Panc1 (cell line): ENCODE results near the gene ZRANB1. TPM values are rescaled to one million over a fixed set of nuclear protein-coding genes. Genes with fewer than 3 reads are reported as not detected.
"Not testable (repeated sequence)": the region's sequence is repeated elsewhere in the genome, so short reads cannot be mapped to it uniquely, and the experiment has no call there.

Experiments
- ATAC-seq: fragments of 200-7000 bp; cut with Tn5 transposase; 2 replicates; pipeline ENCODE4 v1.9.1; 2020; ENCODE audit warnings: mild to moderate bottlenecking, moderate library complexity
- BruUV-seq: library from RNA; stranded (reverse); fragments of 400-500 nt; replicated peaks from 2 replicates; lab custom pipeline; 2021; lab: Mats Ljungman, UMichigan
- CTCF ChIA-PET: fragments of 300-600 bp; sonication (Branson Sonifier 250); formaldehyde crosslinking; loops from one replicate; lab custom pipeline; 2022; ENCODE audit warnings: antibody characterized with exemption; lab: Charles Lee
- POLR2A ChIA-PET: fragments of 300-600 bp; sonication (Branson Sonifier 250); formaldehyde crosslinking; loops from one replicate; lab custom pipeline; 2022; ENCODE audit warnings: antibody characterized with exemption; lab: Charles Lee
- DNase-seq: peaks from one replicate; pipeline ENCODE4 v3.0.0-alpha.2; 2010; ENCODE audit warnings: low read depth, low spot score
- H3K27ac ChIP-seq: 2 replicates; pipeline ENCODE4 v1.5.1; 2011; ENCODE audit warnings: mild to moderate bottlenecking, low read length, inconsistent platforms
- H3K27me3 ChIP-seq: fragments of 200-500 bp; sonication (Bioruptor generic); 2 replicates; pipeline ENCODE4 v1.6.0; 2014; ENCODE audit warnings: low read length, inconsistent platforms; ENCODE audit not compliant: control insufficient read depth, insufficient read depth
- H3K36me3 ChIP-seq: fragments of 200-500 bp; sonication (Bioruptor generic); 2 replicates; pipeline ENCODE4 v1.5.1; 2014; ENCODE audit warnings: inconsistent platforms, mild to moderate bottlenecking, low read length, moderate library complexity; ENCODE audit not compliant: control insufficient read depth, insufficient read depth
- H3K4me1 ChIP-seq: 2 replicates; pipeline ENCODE4 v1.5.1; 2011; ENCODE audit warnings: inconsistent platforms, mild to moderate bottlenecking, low read length, moderate library complexity; ENCODE audit not compliant: control insufficient read depth, insufficient read depth
- H3K4me3 ChIP-seq, 2 experiments: 2 replicates each; pipeline ENCODE4 v1.5.1; 2011 to 2012; ENCODE audit warnings: low read depth in 2 of 2, low read length in 2 of 2, mild to moderate bottlenecking in 2 of 2, inconsistent platforms in 1 of 2, moderate library complexity in 1 of 2
- H3K9me3 ChIP-seq: fragments of 200-500 bp; sonication (Bioruptor generic); 2 replicates; pipeline ENCODE4 v1.5.1; 2014; ENCODE audit warnings: low read depth, mild to moderate bottlenecking, inconsistent platforms, low read length, moderate library complexity; ENCODE audit not compliant: control insufficient read depth, insufficient read depth
- CTCF ChIP-seq: fragments of 450-650 bp; IDR thresholded peaks from 2 replicates; pipeline ENCODE4 v1.5.1; 2017; ENCODE audit warnings: mild to moderate bottlenecking
- POLR2AphosphoS5 ChIP-seq: IDR thresholded peaks from 2 replicates; pipeline ENCODE4 v1.6.1; 2012; ENCODE audit warnings: mild to moderate bottlenecking, low read depth, low read length, moderate library complexity
- REST ChIP-seq, 2 experiments: IDR thresholded peaks; 2 replicates each; pipeline ENCODE4 v1.6.1; 2011 to 2012; ENCODE audit warnings: low read depth in 2 of 2, control low read depth in 1 of 2, low read length in 1 of 2, mild to moderate bottlenecking in 1 of 2, moderate library complexity in 1 of 2; ENCODE audit not compliant: insufficient read depth in 1 of 2
- SIN3A ChIP-seq: IDR thresholded peaks from 2 replicates; pipeline ENCODE4 v1.6.1; 2012; ENCODE audit warnings: low read depth, mild to moderate bottlenecking, low read length, moderate library complexity, borderline replicate concordance; ENCODE audit not compliant: insufficient read depth
- TCF7L2 ChIP-seq: IDR thresholded peaks from 2 replicates; pipeline ENCODE4 v1.6.1; 2011; ENCODE audit warnings: mild to moderate bottlenecking, low read depth, low read length, inconsistent platforms
- in situ Hi-C: cut with HindIII; loops from 2 replicates; pipeline ENCODE4 v1.10.0; 2016; ENCODE audit warnings: low sequenced_read_pairs, low pct_unique_long_range_greater_than_20kb
- intact Hi-C: fragments of 100-400 bp; cut with micrococcal nuclease; formaldehyde crosslinking; loops from one replicate; pipeline ENCODE4 v1.10.0; 2022; ENCODE audit not compliant: unreplicated experiment
- total RNA-seq: library from RNA; stranded (reverse); gene quantifications from one replicate; pipeline ENCODE4 v1.2.1, GENCODE V29; 2021; ENCODE audit not compliant: unreplicated experiment

ZRANB1 gene
- total RNA-seq, 1 experiment from 2014 or later, result 23.2 TPM

- Histone ChIP-seq H3K36me3 (peaks cover 24% of the 10 kb centered on the region), H3K9me3 (no peaks in the 10 kb centered on the region), H3K4me3 (no peak overlapping the region), H3K27ac (no peak overlapping the region), H3K27me3 (no peaks in the 10 kb centered on the region), H3K4me1 (no peaks in the 10 kb centered on the region)
- TF ChIP-seq TCF7L2 (no peak), CTCF (no peak), POLR2AphosphoS5 (no peak), REST (IDR thresholded peaks at IDR 0.05; ENCODE audit: insufficient read depth in 1 of 2, low read depth in 2 of 2, low read length in 1 of 2) (no peak), SIN3A (no peak)
- ATAC-seq (no peak), DNase-seq (no peak)
- intact Hi-C loops, result no loop called here
- CTCF ChIA-PET, result no interaction called here
- in situ Hi-C loops, result no loop called here
- no TSS peak for BruUV-seq
- POLR2A ChIA-PET, result no interaction called here
These were observed 43.2 kb downstream of the ZRANB1 start for GRCh38 chr10:124985162-124985561.

GRCh38 chr10:124987788-124988187, 45.9 kb downstream of the ZRANB1 start:
- Histone ChIP-seq H3K36me3 (peaks cover 32% of the 10 kb centered on the region), H3K9me3 (no peaks in the 10 kb centered on the region), H3K4me3 (no peak overlapping the region), H3K27ac (no peak overlapping the region), H3K27me3 (no peaks in the 10 kb centered on the region), H3K4me1 (no peaks in the 10 kb centered on the region)
- CTCF ChIA-PET, result no interaction called here
- no TSS peak for BruUV-seq
- intact Hi-C loops (no loop called here), in situ Hi-C loops (no loop called here)
- ATAC-seq (no peak), DNase-seq (no peak)
- POLR2A ChIA-PET, result no interaction called here
- no peak for TF ChIP-seq TCF7L2
- TF ChIP-seq REST (IDR thresholded peaks at IDR 0.05; ENCODE audit: insufficient read depth in 1 of 2, low read depth in 2 of 2, low read length in 1 of 2), result no peak
- TF ChIP-seq CTCF, result no peak
- TF ChIP-seq POLR2AphosphoS5, result no peak
- TF ChIP-seq SIN3A, result no peak

- DNase-seq, H3K27ac ChIP-seq, ATAC-seq, H3K27me3 ChIP-seq, H3K9me3 ChIP-seq, CTCF ChIA-PET, H3K4me3 ChIP-seq, POLR2A ChIA-PET, intact Hi-C loops, in situ Hi-C loops, H3K4me1 ChIP-seq: not testable (repeated sequence)
- peaks cover 34% of the 10 kb centered on the region for H3K36me3 ChIP-seq
- BruUV-seq, result TSS peak; percentile 73
These were observed 46.8 kb downstream of the ZRANB1 start for GRCh38 chr10:124988753-124989152.
